SK-N-SH treated with all-trans-retinoic acid at 6 μM for 48 hours (cell line): ENCODE measurements around the gene MUC5AC.

Source experiments
- ARNTL ChIP-seq: fragments of 450-650 bp; formaldehyde crosslinking; IDR thresholded peaks from 2 replicates; pipeline ENCODE4 v1.5.0; 2020; ENCODE audit warnings: low read depth, mild to moderate bottlenecking, moderate library complexity, borderline replicate concordance
- TOX ChIP-seq: fragments of 250-450 bp; sonication (Bioruptor Pico); IDR thresholded peaks from 2 replicates; pipeline ENCODE4 v1.8.0; 2021; ENCODE audit warnings: mild to moderate bottlenecking, moderate library complexity, borderline replicate concordance
- ZFP30 ChIP-seq: fragments of 450-650 bp; formaldehyde crosslinking; IDR thresholded peaks from 2 replicates; pipeline ENCODE4 v1.5.0; 2022; ENCODE audit warnings: mild to moderate bottlenecking, moderate library complexity
- TF ChIP-seq, protein P1 (sequence below): fragments of 250-450 bp; sonication (Bioruptor Pico); IDR thresholded peaks from 2 replicates; pipeline ENCODE4 v1.5.1; 2021; ENCODE audit warnings: mild to moderate bottlenecking, moderate library complexity

DNA sequence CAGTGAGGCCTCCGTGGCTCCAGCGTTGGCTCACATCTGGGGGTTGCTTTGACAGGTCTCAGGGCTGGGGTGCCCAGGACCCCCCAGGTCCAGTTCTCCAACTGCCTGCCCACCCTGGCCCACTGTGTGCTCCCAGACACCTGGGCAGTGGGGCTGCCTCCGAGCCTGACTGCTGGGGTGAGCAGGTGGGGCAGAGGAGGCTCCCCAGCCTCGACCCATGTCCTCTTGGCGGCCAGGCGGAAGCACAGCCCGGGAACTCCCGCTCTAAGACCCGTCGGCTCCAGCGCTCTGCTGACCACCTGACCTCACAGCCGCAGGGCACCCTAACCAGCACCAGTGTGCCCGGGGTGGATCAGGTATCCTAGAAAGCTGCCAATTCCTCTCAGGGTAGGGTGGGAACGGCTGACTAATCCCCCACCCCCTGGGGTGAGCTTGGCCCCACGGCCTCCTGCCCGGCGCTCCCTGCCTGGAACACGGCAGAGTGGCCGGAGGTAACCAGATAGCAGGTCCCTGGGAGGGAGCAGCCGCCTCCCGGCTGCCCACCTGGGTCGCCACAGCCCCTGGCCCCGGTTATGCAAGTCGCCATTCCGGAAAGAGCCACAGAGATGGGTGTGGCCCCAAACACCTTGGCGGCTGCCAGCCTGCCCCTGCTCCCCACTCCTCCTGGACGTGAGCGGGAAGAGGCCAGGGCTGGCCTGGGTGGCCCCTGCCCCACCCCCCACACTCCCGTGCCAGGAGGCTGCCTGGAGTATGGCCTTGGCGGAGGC, 45.9 kb downstream of the MUC5AC start:
- TF ChIP-seq ZFP30 (CRISPR knock-in tag), result no peak
- TF ChIP-seq TOX (CRISPR knock-in tag), result no peak
- TF ChIP-seq, protein P1, sequence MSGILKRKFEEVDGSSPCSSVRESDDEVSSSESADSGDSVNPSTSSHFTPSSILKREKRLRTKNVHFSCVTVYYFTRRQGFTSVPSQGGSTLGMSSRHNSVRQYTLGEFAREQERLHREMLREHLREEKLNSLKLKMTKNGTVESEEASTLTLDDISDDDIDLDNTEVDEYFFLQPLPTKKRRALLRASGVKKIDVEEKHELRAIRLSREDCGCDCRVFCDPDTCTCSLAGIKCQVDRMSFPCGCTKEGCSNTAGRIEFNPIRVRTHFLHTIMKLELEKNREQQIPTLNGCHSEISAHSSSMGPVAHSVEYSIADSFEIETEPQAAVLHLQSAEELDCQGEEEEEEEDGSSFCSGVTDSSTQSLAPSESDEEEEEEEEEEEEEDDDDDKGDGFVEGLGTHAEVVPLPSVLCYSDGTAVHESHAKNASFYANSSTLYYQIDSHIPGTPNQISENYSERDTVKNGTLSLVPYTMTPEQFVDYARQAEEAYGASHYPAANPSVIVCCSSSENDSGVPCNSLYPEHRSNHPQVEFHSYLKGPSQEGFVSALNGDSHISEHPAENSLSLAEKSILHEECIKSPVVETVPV (CRISPR knock-in tag), result no peak
- no peak for TF ChIP-seq ARNTL (CRISPR knock-in tag)
